Measurements from ENCODE around the gene CCDC74A.
"Not testable (repeated sequence)": the region's sequence is repeated elsewhere in the genome, so short reads cannot be mapped to it uniquely, and the experiment has no call there.

The CCDC74A gene

DNA sequence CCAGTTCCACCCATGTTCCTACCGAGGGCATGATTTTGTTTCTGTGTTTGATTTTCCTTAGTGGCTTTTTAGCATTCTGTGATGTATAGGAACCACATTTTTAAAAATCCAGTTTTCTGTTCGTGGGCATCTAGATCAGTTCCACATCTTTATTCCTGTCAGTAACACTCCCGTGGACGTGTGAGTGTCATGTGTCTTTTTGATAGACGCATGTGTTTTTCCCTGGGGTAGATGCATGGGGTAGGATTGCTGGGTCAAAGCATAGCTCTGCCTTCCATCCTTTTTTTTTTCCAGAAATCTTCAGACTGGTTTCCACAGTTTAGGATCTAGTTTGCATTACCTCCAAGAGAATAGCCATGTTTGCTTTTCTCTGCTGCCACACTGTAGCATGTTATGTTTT, 38.7 kb downstream of the CCDC74A start:
- no peak for DNase-seq

DNA sequence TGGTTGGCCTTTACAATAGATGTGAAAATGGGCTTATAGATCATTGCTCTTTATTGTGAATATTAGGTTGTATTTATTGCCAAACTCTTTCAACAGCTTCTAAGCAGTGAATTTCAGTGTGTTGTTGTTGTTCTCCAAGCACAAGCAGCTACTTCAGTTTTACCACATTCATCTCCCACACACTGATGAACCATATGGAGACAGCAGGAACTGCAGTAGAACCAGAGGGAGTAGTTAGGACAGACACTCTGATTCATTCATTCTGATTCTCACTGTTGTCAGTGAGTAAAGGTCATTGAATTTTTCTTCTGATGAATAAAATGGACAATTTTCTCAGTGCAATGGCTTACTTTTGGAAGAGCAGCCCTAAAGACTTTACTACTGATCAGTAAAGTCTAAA, 40.2 kb downstream of the CCDC74A start:
- DNase-seq = no peak

DNA sequence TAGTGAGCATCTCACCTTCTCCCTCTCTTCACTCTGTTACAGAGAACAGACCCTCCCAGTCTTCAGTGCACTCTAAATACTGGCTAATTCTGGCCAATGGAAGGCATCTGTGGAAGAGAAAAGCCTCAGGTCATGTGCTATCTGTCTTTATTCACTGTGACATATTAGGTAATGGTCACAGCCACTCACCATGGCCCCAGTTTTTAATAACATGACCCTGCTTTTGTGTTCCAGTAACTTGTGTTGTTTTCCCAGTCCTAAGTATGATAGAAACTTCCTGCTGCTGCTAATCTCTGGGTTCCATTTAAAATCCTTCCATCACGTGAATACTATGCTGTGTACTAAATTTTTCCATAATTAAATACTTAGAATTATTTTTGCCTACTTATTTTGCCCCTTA, 40.7 kb downstream of the CCDC74A start:
- not testable (repeated sequence) for DNase-seq

DNA sequence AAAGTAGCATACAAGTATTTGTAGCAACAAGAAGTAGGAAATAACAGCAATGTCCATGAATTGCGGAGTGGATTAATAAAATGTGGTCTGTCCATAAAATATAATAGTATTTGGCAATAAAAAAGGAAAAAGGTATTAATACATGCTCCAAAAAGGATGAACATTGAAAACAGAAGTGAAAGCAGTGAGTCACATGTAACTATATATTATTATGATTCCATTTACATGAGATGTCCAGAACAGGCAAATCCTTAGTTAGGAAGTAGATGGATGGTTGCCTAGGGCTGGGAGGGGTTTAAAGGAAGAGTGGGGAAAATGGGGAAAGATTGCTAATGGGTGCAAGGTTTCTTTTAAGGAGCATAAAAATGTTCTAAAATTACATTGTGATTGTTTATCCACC, 44.5 kb downstream of the CCDC74A start:
- DNase-seq = no peak

DNA sequence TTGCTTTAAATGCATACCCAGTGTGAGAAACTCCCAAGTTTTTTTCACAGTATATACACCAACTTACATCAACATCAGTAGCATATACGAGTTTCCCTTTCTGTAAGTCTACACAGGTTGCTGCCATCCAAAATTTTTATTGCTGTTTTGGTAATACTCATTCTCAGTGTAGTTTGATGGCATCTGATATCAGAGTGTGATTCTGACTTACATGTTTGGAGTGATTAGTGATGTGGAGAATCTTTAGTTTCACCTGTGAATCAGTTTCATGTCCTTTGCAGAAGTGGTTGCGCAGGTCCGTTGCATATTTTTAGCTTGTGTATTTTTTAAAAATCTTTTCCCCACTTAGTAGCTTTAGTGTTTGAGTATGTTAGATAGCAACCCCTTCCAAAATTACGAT, 50.1 kb downstream of the CCDC74A start:
- DNase-seq = no peak

DNA sequence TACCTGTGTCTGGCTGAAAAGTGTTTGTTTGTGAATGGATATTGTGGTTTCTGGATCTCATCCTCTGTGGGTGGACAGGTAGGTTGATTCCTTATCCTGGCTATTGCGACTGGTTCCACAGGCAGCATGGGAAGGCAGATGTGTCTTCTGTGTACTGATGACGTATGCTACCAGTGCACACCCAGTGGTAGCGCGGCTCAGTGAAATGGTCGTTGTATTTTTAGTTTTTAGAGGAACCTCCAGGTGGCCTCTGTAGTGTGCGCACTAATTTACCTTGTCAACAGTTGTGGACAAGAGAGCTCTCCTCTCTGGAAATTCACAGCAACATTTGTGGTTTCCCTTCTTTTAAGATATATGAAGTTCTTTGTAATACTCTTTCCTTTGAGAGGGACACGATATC, 52.5 kb downstream of the CCDC74A start:
- no peak for DNase-seq

Data from NCI-H748 treated with DMSO at 0.1 percent for 48 hours (cell line).